ENCODE data around the gene TSHZ1.

The TSHZ1 gene

GRCh38 chr18:75209129-75209950, 1.3 kb upstream of the TSHZ1 start, which contains the start of gene PTGR3:
PTGR3 (minus strand) TSS chr18:75209139; CDS start chr18:75209058, 81 bp downstream.
- peak; percentile 79 to 90 for DNase-seq

- peak; percentile 34 to 58 for DNase-seq
These were observed 692 bp upstream of the TSHZ1 start for GRCh38 chr18:75209951-75210258.

- no peak for DNase-seq
These were observed 515 bp downstream of the TSHZ1 start for GRCh38 chr18:75211002-75211621.

GRCh38 chr18:75211626-75211952, 992 bp downstream of the TSHZ1 start:
- no peak for DNase-seq

- DNase-seq, result peak in 1 of 2 experiments; percentile 31
These were observed 1.6 kb downstream of the TSHZ1 start for GRCh38 chr18:75211953-75212750.

GRCh38 chr18:75212751-75213090, 2.1 kb downstream of the TSHZ1 start:
- no peak for DNase-seq

- peak in 1 of 2 experiments; percentile 43 for DNase-seq
These were observed 3.2 kb downstream of the TSHZ1 start for GRCh38 chr18:75213611-75214331.

GRCh38 chr18:75214332-75214690, 3.7 kb downstream of the TSHZ1 start:
- no peak for DNase-seq

- DNase-seq, result no peak
These were observed 4.3 kb downstream of the TSHZ1 start for GRCh38 chr18:75214766-75215510.

- no peak for DNase-seq
These were observed 5.1 kb downstream of the TSHZ1 start for GRCh38 chr18:75215663-75216062.

GRCh38 chr18:75216212-75216910, 5.8 kb downstream of the TSHZ1 start:
- no peak for DNase-seq

- no peak for DNase-seq
These were observed 6.5 kb downstream of the TSHZ1 start for GRCh38 chr18:75216911-75217689.

- no peak for DNase-seq
These were observed 7.7 kb downstream of the TSHZ1 start for GRCh38 chr18:75218065-75218923.

GRCh38 chr18:75219745-75220375, 9.3 kb downstream of the TSHZ1 start:
- no peak for DNase-seq

- peak in 1 of 2 experiments; percentile 25 for DNase-seq
These were observed 10.2 kb downstream of the TSHZ1 start for GRCh38 chr18:75220551-75221355.

- no peak for DNase-seq
These were observed 10.8 kb downstream of the TSHZ1 start for GRCh38 chr18:75221397-75221796.

- DNase-seq, result no peak
These were observed 11.3 kb downstream of the TSHZ1 start for GRCh38 chr18:75221897-75222296.

GRCh38 chr18:75222407-75222806, 11.8 kb downstream of the TSHZ1 start:
- DNase-seq, result no peak

All from SHP77 (cell line).